Measurements from ENCODE around the gene SYNPO. TPM values are rescaled to one million over a fixed set of nuclear protein-coding genes. Genes with fewer than 3 reads are reported as not detected.

Gene SYNPO
- total RNA-seq, 2 donors from 2014 or later = 32.4 to 62.9 TPM

DNA sequence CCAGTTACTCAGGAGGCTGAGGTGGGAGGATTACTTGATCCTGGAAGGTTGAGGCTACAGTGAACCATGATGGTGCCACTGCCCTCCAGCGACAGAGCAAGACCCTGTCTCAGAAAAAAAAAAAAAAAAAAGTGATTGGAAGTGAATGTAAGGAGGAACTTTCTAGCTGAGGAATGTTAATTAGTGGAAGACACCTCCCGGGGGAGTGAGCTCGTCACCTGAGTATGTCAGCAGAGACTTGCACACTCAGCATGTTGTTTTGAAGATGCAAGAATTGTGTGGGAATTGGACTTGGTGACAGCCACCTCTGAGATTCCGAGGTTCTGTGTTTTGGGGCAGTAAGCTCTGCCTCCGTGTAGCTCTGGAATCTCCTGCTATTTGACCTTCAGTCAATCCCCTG is 3.6 kb downstream of the SYNPO start:
- intact Hi-C loops (cut with DNase I) = no loop called here
- no peak overlapping the region for H3K27ac ChIP-seq
- DNase-seq = no peak
- no peak overlapping the region for H3K4me3 ChIP-seq
- H3K9me3 ChIP-seq = no peaks in the 10 kb centered on the region
- TF ChIP-seq, protein P1, sequence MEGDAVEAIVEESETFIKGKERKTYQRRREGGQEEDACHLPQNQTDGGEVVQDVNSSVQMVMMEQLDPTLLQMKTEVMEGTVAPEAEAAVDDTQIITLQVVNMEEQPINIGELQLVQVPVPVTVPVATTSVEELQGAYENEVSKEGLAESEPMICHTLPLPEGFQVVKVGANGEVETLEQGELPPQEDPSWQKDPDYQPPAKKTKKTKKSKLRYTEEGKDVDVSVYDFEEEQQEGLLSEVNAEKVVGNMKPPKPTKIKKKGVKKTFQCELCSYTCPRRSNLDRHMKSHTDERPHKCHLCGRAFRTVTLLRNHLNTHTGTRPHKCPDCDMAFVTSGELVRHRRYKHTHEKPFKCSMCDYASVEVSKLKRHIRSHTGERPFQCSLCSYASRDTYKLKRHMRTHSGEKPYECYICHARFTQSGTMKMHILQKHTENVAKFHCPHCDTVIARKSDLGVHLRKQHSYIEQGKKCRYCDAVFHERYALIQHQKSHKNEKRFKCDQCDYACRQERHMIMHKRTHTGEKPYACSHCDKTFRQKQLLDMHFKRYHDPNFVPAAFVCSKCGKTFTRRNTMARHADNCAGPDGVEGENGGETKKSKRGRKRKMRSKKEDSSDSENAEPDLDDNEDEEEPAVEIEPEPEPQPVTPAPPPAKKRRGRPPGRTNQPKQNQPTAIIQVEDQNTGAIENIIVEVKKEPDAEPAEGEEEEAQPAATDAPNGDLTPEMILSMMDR (IDR thresholded peaks at IDR 0.05) = no peak
- no peaks in the 10 kb centered on the region for H3K4me1 ChIP-seq
- no peaks in the 10 kb centered on the region for H3K36me3 ChIP-seq
- H3K27me3 ChIP-seq = no peaks in the 10 kb centered on the region
- no peak overlapping the region for H3K9ac ChIP-seq (ENCODE audit: low read depth in 2 of 2, low read length in 2 of 2)

DNA sequence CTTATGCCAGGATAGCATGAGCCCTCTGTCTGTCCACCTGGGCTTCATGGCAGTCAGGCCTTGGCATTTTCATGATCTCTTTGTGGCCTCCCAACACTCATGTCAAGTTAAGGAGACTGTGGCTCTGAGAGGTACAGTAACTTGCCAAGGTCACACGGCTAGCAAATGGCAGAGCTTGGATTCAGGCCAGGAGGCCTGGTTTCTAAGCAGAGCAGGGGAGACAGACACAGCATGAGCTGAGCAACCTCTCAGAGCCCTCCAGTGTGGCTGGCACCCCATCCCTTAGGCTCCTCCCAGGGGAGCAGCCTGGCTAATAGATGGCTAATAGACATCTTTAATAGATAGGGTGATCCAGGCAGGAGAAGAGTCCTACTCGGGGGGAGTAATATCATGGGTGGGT is 4.1 kb downstream of the SYNPO start:
- no peak overlapping the region for H3K27ac ChIP-seq
- H3K27me3 ChIP-seq = no peaks in the 10 kb centered on the region
- intact Hi-C loops (cut with DNase I) = no loop called here
- H3K36me3 ChIP-seq = no peaks in the 10 kb centered on the region
- no peak for DNase-seq
- H3K9me3 ChIP-seq = no peaks in the 10 kb centered on the region
- H3K4me3 ChIP-seq = no peak overlapping the region
- TF ChIP-seq, protein P1 (IDR thresholded peaks at IDR 0.05) = no peak
- H3K4me1 ChIP-seq = no peaks in the 10 kb centered on the region
- H3K9ac ChIP-seq (ENCODE audit: low read depth in 2 of 2, low read length in 2 of 2) = peak overlapping the region in 1 of 2 donors; percentile 15

DNA sequence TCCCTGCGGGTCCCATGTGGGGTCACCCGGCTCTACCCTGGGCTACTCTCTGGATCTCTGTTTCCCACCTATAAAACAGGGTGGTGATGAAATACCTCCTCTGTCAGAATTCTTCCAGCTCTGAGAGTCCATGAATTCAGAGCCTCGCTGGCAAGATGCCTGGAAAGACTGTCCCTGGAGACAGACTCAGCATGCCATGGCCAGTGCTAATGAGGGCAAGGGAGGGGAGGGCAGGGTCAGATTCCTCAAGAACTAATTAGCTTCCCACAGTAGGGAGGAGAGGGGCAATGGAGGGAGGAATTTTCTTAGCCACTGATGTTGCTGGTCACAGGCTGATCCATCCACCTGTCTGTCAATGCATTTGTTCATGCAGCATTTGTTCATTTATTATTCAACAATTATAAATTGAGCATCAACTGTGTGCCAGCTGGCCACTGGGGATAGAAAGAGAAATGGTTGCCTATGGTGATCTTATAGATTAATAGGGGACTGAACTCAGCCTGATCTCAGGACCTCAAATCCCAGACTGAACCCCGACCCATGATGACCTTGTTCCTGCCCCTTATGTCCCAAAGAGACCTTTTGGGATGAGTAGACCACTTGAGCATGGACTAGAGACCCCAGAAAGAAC is 4.7 kb downstream of the SYNPO start:
- no peak overlapping the region for H3K27ac ChIP-seq
- DNase-seq = no peak
- H3K27me3 ChIP-seq = no peaks in the 10 kb centered on the region
- no peak overlapping the region for H3K4me3 ChIP-seq
- no peaks in the 10 kb centered on the region for H3K4me1 ChIP-seq
- H3K36me3 ChIP-seq = no peaks in the 10 kb centered on the region
- intact Hi-C loops (cut with DNase I) = no loop called here
- H3K9me3 ChIP-seq = no peaks in the 10 kb centered on the region
- TF ChIP-seq, protein P1 (IDR thresholded peaks at IDR 0.05) = no peak
- H3K9ac ChIP-seq (ENCODE audit: low read depth in 2 of 2, low read length in 2 of 2) = no peak overlapping the region

DNA sequence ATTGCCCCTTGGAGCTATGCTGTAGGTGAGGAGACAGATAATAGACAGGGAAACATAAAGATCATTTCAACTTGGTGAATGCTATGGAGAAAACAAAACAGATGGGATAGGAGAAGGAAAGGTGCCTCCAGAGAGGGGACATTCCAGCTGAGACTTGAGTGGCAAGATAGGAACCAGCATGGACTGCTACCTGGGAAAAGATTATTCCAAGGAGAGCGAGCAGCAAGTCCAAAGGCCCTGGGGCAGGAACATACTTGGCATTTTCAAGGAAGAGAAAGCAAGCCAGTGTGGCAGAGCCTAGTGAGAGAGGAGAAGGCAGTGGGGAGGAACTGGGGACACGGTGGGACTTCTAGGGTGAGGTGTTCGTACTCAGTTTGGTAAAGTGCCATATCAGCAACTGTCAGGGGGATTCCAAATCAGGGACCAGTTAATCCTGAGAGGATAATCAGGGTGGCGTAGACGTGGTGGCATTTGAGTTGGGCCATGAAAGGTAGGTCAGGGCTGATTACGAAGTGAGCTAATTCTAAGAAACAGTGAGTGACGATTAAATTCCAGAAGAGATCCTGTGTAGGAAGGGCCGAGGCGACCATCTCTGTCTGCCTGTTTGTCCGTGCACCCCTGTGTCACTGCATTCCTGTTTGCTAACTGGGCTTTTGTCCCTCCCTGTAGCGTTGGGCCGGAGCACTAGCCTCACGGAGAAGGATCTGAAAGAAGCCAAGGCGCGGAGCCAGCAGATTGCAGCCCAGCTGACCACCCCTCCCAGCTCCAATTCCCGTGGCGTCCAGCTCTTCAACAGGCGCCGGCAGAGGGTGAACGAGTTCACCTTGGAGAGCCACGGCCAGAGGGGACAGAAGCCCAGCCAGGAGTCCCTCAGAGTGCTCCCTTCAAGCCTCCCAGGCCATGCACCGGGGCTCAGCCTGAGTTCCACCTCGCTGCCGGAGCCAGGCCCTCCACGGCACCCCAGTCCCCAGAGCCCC is 7.1 kb downstream of the SYNPO start:
- intact Hi-C loops (cut with DNase I) = no loop called here
- H3K4me1 ChIP-seq = no peaks in the 10 kb centered on the region

More for the DNA sequence above, 7.1 kb downstream of the SYNPO start:
- no peak for DNase-seq
- Histone ChIP-seq H3K36me3 (no peaks in the 10 kb centered on the region), H3K9me3 (no peaks in the 10 kb centered on the region), H3K9ac (ENCODE audit: low read depth in 2 of 2, low read length in 2 of 2) (no peak overlapping the region), H3K27me3 (no peaks in the 10 kb centered on the region), H3K4me3 (no peak overlapping the region), H3K27ac (no peak overlapping the region)
- TF ChIP-seq, protein P1 (IDR thresholded peaks at IDR 0.05) = no peak

Measured in colonic mucosa (tissue), 4 donors.